HUDEP-2 (cell line): ENCODE results near the gene ASPN.
A peak's percentile ranks its signal among the peaks of the same experiment; 100 is the strongest.

Experiments used
- DNase-seq, 76 experiments: peaks; one replicate each; lab custom pipeline; 2025; ENCODE audit not compliant: unreplicated experiment in 76 of 76; lab: John Stamatoyannopoulos, UW

Gene ASPN

DNA sequence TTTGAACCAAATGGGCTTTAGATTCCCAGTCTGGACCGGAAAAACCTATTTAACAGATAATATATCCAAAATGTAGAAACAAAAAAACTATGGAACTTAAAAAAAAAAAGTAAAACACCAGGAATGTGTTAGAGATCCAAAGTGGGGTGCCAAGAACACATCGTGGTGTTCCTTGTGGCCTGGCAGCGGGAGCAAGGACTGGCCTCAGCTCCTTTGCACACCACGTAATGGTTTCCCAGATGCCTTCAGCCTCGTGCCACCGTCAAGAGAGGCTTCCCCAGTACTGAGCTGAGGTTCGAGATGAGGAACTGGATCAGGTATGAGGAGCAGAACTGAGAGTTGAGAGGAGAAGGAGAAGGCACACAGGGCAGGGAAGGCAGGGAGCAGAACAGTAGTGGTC, 3.5 kb downstream of the ASPN start:
- DNase-seq: no peak

DNA sequence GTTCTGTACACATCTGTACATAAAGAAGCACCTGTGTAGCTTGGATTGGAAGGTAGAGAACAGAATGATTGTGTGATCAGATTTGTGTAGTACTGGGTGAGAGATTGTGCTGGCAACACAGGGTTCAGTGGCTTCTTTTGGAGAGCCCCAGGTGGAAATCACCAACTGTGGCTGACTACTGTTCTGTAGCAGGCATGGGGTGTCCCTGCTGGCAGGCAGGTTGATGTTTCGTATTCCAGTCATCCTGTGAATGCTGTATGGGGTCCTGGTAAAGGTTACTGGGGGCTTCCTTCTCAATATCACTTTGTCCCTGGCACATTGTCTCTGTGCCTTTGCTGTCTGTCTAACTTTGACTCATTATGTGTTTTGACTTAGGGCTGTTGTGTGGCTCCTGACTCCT, 5.3 kb downstream of the ASPN start:
- no peak for DNase-seq

DNA sequence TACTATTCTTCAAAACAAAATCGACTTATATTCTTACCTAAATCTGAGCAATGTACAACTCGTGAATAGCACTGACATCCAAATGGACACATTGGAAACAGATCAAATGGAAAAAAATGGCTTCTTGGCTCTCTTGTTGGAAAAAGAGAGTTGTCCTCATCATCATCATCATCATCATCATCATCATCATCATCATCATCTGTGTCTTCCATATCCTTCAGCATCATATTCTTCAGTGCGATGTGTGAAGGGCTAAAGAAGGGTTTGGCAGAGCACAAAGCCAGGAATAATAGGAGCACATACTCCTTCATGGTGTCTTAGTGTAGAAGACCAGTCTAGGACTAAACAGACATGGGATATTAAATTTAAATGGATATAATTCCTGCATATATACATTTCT, 7.7 kb downstream of the ASPN start:
- no peak for DNase-seq

DNA sequence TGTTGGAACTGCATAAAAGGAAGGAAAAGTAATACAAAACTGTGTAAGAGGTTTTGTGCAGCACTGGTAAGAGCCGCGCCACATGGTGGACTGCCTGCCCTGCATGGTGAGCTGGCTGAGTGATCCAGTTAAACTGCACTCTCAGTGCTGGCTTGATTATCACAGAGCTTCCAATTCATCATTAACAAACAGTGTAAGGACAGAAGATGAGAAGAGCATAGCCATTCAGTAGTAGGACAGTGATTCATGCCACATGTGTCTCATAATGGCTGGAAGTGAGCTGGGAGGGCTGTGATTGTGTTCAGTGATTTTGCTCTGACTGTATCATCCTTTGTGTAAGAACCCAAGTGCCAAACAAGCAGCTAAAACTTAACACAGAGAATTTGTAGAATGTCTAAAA, 14.1 kb downstream of the ASPN start:
- no peak for DNase-seq

DNA sequence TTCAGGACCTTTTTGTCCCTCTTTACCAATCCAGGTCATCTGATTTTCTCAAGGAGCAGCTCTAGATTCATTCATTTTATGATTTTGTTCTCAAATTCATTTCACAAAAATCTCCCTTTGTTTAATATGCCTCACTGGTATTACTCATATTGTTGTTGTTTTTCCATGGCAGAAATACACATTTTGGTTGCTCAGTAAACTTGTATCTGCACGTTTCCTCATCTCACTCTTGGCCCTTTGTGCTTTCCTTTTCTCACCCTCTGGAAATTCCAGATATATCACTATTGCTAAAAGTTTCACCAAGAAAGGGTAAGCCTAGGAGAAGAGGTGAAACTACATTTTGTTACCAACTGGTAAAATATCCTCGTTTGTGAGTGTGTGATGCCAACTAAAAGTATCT, 14.8 kb downstream of the ASPN start:
- no peak for DNase-seq

DNA sequence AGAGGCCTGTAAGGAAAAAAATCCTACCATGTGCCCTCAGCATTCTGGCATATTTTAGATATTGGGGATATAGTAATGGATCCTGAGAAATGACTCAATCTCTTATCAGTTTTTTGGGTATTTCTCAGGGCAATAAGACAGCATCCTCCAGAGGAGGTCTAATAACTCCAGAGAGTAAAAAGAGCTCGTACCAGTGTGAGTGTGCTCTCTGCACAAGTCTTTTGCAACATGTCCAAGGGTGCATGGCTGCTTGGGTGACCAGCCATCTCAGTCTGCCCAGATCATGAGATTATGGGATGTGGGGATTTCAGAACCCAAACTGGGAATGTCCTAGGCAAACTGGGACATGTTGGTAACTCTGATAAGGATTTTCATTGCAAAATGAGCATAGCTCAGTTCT, 15.3 kb downstream of the ASPN start:
- no peak for DNase-seq

DNA sequence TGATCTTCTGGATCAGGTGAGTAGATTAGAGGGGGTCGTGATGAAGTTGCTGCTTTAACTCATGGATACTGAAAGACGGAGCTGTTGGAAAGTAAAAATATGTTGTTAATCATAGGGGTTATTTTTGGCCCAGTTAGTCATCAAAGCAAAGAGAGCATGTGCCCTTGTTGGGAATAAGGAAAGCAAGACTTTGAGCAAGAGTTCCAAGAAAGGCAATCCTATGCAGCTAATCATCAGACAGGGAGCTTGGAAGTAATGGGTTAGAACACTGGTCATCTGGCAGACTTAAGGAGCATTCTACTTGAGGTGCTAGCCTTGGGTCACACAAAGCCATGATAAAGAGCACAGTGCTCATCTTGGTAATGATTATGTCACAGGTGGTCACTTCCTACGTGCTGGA, 18.3 kb downstream of the ASPN start:
- no peak for DNase-seq

DNA sequence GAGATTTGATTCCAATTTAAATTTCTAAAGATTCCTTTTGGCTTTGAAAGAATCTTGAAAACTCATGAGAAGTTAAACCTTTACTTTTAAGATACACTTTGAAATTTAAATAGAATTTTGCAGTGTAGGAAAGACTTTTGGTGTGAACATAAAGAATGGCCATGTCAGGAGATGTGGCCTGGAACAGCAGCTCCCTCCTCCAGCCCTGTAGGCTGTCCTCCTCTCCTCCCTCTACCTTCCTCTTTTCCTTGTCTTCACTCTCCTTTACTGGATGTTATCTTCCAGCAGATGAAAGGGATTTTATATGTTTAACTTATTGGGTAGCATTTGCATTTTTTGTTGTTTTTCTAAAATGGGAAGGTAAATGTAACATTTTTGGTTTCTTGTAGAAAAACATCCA, 18.9 kb downstream of the ASPN start:
- DNase-seq: no peak

DNA sequence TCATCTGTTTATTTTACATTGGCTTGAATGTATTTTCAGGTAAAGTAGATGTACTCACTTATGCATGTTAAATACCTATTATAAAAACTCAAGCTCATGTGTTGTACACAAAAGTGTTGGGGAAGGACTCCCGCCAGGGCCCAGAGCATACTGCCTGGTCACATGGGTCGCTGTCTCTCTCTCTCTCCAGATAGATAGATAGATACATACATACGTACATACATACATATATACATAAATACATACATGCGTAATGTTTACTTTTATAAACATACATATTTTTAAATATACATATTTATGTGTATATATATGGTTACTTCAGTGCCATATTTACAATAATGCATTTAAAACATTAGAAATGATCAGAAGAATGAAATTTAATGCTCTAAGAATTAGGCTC, 24.7 kb downstream of the ASPN start:
- no peak for DNase-seq

DNA sequence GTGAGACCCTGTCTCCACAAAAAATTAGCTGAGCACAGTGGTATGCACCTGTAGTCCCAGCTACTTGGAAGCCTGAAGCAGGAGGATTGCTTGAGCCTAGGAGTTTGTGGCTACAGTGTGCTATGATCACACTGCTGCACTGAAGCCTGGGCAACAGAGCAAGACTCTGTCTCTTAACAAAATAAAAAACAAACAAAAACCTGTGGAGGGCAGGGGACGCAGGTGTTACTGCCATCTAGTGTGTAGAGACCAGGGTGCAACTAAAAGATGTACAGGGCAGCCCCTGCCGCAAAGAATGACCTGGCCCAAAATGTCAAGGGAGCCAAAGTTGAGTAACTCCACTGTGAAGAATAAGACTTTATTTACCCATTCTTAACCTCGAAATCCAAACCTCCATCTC, 27.1 kb downstream of the ASPN start:
- DNase-seq: peak in 1 of 76 experiments; percentile 8

DNA sequence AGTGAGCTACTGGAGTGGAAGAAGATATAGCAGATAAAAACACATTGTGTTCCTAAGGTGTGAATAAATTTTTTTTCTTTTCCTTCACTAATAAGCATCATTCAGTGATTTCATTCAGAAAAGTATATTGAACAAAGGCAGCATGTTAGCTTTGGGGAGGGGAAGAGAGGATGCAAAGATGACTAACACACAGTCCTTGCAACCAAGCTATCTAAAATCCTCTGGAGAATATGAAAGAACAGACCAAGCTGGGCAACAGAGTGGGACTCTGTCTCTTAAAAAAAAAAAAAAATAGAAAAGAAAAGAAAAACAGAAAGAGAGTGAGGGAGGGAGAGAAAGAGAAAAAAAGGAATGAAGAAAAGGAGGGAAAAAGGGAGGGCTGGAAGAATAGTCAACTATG, 35.8 kb downstream of the ASPN start:
- no peak for DNase-seq

DNA sequence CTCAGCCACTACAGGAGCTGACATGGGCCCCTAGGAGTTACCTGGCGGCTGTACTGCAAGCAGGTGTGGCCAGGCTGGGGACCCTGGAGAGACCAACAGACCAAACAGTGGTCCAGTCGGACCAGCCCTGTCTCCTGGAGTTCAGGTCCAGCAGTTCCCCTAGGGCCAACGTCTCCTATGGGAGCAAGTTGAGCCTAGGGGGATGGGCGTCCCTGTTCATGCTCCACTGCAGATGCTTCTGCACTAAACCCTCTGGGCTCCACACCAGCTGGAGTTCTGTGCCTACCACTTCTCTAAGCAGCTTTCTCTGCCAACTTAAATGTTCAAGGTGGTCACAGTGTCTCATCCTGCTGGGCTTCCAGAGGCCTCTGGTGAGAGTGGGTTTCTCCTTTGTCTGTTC, 37.5 kb downstream of the ASPN start:
- no peak for DNase-seq

DNA sequence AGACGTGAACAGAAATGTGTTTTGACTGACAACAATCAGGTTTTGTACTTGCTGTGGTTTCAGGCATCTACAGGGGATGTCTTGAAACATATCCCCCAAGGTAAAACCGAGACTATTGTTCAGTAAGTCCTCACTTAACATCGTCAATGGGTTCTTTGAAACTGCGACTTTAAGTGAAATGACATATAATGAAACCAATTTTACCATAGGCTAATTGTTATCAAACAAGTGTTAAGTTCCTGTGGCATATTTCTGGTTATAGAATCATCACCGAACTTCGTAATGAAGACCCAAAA, 41.6 kb downstream of the ASPN start:
- no peak for DNase-seq

DNA sequence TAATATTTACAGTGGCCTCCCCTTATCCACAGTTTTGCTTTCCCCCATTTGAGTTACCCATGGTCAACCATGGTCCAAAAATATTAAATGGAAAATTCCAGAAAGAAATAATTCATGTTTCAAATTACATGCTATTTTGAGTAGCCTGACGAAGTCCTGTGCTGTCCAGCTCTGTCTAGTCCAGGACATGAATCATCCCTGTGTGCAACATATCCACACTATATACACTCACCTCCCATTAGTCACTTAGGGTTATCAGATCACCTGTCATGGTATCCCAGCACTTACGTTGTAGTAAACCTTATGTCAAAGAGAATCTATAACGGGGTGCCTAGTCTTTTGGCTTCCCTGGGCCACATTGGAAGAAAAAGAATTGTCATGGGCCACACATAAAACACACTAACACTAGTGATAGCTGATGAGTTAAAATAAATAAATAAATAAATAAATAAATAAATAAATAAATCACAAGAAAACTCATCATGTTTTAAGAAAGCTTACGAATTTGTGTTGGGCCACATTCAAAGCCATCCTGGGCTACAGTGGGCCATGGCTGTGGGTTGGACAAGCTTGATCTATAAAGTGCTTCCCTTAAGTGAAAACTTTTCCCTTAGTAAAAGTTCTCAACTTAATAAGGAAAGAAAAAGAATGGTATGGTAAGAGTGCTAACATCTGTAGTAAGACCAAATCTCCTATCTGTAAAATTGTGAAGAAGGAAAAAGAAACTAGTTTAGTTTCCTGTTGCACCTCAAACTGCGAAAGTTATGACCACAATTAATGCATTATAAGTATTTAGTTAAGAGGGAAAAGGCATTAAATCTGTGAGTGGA, 42.2 kb downstream of the ASPN start:
- DNase-seq: no peak

DNA sequence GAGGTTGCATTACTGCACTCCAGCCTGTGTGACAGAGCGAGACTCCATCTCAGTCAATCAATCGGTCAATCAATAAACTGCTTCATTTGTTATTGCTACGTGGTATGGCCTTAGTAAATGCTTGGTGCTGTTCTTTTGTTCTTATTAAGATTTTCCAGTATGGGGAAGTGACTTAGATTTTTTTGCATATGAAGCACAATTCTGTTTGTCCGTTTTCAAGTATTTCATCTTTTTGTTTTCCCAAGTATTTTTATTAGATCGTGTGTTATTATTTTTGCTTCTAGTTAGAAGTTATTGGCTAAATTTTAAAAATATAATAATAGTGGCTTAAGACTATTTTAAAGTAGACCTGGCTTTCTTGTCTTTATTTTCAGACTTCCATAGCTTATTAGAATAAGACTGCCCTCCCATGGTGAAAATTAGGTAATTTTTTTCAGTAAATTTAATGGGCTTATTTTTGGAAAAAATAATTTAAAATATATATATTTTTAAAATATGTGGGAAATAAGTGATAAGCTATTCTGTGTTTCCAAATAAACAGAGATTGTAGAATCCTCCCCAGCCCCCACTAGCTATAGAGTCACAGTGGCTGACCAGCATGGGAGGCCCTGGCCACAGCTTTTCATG, 43.3 kb downstream of the ASPN start:
- no peak for DNase-seq

DNA sequence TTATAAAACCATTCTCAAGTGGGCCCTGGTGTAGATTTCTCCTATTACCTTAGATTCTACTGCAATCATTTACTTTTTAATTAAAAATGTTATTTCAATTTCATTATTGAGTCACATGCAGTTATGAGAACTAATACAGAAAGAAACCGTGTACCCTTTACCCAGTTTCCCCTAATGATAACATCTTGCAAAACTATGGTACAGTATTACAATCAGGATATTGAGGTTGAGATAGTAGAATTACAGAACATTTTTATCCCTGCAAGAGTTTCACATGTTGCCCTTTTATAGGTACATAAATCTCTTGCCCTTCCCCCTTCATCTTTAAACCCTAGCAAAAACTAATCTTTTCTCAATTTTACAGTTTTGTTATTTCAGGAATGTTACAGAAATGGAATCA, 47.0 kb downstream of the ASPN start:
- DNase-seq: no peak

DNA sequence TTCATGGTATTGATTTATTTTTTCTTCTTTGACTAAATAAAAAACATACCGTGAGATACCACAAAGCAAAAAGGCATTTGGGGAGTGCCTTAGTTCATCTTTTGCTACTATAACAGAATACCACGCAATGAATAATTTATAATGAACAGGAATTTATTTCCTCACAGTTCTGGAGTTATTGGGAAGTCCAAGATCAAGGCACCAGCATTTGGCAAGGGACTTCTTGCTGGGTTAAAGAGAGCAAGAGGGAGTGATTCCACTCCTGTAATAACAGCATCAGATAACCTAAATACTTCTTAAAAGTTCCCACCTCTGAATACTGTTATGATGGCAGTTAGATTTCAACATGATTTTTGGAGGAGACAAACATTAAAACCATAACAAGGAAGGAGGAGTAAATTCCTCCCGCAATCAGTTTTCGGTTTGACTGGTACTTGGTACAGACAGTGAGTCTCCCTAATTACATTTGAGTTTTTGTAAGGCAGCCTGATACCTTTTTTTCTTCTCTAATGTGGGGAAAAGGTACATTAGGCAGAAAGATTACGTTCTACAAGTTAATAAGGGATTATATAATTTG, 49.2 kb downstream of the ASPN start:
- DNase-seq: no peak

DNA sequence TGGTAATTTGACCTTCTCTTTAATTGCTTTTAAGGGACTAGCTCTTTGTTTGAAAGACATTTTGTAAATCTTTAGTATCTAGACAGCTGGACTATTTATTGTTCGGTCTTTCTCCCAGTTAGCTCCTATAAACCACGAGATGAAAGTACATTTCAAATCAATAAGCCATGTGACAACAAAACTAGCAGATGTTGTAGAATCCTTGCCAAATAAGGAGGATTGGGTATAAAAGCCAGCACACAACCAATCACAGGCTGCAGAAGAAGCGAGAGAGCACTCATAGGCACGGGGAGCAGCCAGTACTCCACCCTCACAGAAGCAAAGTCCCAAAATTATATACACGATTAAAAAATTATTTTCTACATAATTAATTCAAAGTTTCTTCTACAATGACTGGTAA, 50.0 kb downstream of the ASPN start:
- no peak for DNase-seq

DNA sequence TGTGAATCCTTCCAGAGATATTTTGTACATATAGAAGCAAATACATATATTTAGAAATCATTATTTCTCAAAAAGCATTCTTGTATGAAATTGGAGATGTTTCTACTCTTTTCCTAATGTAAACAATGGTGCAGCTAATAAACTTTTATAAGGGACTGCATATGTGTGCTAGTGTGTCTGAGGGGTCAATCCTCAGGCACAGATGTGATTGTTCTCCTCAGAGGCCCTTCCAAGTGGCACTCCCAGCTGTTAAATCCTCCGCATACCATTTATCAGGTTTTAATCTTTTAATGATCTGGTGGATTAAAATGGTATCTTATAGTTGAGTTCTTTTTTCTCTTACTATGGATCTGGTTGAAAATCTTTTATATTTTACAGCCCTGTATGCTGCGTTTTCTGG, 52.5 kb downstream of the ASPN start:
- no peak for DNase-seq

DNA sequence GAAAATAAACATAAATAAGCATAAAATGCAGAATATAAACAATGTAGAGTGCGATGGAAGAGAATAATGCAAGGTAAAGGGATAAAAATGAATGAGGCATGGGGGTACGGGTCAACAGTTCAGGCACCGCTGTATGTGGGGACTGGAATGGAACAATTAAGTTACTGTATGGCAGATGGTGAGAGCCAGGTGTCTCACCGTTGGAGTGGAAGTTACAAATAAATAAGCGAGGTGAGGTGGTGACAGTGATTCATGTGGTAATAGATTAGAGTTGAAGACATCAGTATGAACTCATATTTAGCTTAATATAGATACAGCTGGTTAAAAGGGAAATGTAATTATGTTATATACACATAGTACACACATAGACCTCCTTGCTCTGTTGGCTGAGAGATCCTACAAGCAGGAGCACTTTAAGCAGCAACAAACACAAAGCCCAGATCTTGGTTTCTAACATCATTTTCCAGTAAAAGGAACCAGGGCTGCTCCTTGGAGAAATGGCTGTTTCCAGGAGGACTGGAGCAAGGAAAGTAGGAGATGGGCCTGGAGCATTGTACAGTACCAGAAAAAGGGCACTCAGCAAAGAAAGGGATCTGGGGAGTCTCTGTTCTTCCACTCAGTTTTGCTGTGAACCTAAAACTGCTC, 55.7 kb downstream of the ASPN start:
- DNase-seq: no peak

DNA sequence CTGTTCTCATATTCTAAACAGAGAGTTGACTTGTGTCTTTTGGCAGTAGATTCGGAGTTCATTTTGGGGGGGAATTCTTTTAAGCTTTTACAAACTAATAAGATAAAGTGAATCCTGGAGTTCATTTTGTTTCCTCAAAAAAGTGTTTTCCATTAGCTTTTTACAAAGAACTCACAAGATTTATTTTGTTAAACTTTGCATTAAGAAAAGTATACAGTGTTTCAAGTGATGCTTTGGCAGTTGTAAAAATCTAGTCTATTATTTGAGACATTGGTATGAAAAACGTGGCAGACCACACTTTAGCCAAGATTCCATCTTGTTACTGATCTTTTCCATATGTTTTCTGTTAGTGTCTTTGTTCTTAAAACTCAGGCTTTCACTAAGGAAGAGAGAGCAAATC, 56.8 kb downstream of the ASPN start:
- DNase-seq: no peak

DNA sequence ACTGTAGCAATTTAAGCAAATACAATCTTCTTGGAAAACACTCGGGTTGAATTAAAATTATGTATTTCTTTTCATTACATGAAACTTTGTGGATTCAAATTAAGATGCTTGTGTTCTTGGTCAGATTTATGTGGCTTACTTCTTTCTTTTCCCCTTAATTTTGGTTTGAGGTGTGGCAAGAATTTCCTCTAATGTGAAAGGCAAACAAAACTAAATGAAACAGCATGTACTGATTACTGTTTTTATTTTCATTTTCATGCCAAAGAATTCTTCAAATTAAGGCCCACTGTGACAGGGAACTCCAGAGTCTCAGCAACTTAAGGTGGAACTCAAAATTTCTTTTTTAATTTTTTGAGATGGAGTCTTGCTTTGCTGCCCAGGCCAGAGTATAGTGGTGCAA, 58.0 kb downstream of the ASPN start, which contains the start of gene OMD:
TSS of gene OMD (minus strand) at position 132 of the 400 bp plus-strand sequence. CDS start 6,913 bp downstream, outside the sequence.
- no peak for DNase-seq
